Muscle layer of duodenum (tissue), 2 donors: Measurements from ENCODE around the gene AJM1.
"Not testable (repeated sequence)": the region's sequence is repeated elsewhere in the genome, so short reads cannot be mapped to it uniquely, and the experiment has no call there.

Experiments used
- H3K27ac ChIP-seq: one replicate; pipeline ENCODE4 v1.7.0; 2013; ENCODE audit warnings: mild to moderate bottlenecking, low read length
- H3K27me3 ChIP-seq: one replicate; pipeline ENCODE4 v1.7.0; 2013; ENCODE audit warnings: low read depth, mild to moderate bottlenecking, control low read depth, low read length
- H3K36me3 ChIP-seq, 2 donors: one replicate each; pipeline ENCODE4 v1.7.0; 2013; ENCODE audit warnings: low read length in 2 of 2, control low read depth in 1 of 2, mild to moderate bottlenecking in 1 of 2; ENCODE audit not compliant: insufficient read depth in 2 of 2, control insufficient read depth in 1 of 2
- H3K4me1 ChIP-seq, 2 donors: one replicate each; pipeline ENCODE4 v1.7.0; 2013; ENCODE audit warnings: low read length in 2 of 2, mild to moderate bottlenecking in 2 of 2, control low read depth in 1 of 2, moderate library complexity in 1 of 2; ENCODE audit not compliant: insufficient read depth in 2 of 2, control insufficient read depth in 1 of 2
- H3K4me3 ChIP-seq, 2 donors: one replicate each; pipeline ENCODE4 v1.7.0; 2013; ENCODE audit warnings: low read length in 2 of 2, low read depth in 1 of 2, mild to moderate bottlenecking in 1 of 2
- H3K9me3 ChIP-seq, 2 donors: one replicate each; pipeline ENCODE4 v1.7.0; 2013; ENCODE audit warnings: low read length in 2 of 2, control low read depth in 1 of 2, mild to moderate bottlenecking in 1 of 2; ENCODE audit not compliant: control insufficient read depth in 1 of 2
- donor health status: healthy.

The AJM1 gene

DNA sequence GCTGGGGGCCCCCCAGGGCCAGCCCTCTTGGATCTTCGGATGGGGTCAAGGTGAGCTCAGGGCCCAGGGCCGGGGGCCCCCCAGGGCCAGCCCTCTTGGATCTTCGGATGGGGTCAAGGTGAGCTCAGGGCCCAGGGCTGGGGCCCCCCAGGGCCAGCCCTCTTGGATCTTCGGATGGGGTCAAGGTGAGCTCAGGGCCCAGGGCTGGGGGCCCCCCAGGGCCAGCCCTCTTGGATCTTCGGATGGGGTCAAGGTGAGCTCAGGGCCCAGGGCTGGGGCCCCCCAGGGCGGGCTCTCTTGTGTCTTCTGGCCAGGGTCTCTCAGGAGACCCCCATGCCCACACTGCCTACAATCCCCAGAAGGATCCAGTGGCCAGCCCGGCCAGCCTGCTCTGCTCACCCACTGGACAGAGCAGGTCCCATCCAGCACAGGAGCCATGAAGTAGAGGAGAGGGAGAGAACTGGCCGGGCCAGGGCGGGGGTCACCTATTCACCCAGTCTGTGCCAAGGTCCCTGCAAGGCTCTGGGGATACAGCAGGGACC is 39.2 kb upstream of the AJM1 start:
- H3K36me3 ChIP-seq, H3K4me3 ChIP-seq, H3K27ac ChIP-seq, H3K9me3 ChIP-seq: not testable (repeated sequence)
- peaks cover 6 to 30% of the 10 kb centered on the region in 2 donors for H3K4me1 ChIP-seq
- H3K27me3 ChIP-seq, result peaks cover 21% of the 10 kb centered on the region

DNA sequence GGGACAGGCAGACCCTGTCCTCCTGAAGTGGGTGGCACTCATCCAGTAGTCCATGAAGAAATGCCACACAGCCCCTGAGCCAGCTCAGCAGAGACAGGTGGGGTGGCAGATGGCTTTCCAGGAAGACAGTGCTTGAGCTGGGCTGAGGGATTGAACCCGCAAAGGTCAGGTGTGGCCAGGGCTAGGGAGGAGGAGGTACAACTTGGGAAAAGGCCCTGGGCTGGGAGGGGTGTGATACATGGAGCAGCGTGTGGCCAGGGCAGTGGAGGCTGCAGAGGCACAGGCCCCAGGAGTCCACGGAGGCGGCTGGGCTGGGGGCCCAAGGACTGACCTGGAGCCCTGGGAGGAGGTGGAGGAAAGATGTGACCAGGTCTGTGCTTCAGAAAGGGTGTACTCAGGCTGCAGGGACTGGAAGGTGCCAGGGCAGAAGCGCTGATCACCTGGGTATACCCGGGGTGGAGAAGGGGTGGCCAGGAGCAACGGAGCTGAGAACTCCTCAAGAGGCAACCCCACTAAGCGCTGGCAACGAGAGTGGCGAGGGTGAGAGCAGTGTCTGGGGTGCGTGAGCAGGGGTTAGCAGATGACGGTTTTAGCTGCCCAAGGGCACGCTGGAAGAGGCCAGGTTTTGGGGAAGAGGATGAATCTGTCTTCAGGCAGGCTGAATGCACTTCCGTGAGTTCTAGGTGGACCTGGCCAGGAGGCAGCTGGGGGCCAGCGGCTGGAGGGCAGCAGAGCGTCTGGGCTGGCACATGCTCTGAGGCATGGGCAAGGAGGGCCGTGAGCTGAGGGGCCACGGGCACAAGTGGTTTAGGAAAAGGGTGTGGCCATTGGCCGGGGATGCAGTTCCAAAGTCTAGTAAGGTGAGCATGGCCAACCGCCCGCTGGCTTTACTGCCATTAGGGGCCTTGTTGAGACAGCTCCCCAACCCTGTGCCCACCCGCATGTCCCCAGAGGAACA is 38.4 kb upstream of the AJM1 start:
- peaks cover 6 to 34% of the 10 kb centered on the region in 2 donors for H3K4me1 ChIP-seq
- peaks cover 17% of the 10 kb centered on the region for H3K27me3 ChIP-seq
- H3K36me3 ChIP-seq, result no peaks in the 10 kb centered on the region

DNA sequence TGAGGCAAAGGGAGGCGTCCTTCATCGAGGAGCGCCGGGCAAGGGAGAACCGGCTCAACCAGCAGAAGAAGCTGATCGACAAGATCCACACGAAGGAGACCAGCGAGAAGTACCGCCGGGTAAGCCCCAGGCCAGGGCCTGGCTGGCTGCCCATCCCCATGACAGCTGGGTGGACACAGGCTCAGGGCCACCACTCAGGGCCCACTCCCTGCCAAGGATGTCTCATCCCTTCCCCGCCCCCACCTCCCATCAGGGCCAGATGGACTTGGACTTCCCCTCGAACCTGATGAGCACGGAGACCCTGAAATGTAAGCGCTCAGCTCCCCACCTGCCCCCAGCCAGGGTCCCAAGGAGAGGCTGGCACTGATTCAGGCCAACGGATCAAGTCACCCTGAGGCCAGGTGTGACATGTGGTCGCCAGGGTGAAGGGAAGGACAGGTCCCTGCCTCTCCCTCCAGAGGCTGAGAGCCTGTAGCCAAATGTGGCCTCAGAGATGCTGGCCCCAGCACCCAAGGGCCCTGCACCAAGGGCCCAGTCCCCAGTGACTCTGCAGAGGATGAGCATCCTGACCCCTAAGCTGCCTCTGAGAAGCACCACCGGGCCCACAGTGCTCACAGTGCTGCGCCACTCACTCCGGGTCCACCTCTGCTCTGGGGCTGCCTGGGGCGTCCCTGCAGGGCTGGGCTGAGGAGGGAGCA is 37.6 kb upstream of the AJM1 start:
- no peaks in the 10 kb centered on the region for H3K9me3 ChIP-seq
- H3K4me3 ChIP-seq, result no peak overlapping the region
- peaks cover 8% of the 10 kb centered on the region for H3K27me3 ChIP-seq
- peaks cover 10 to 37% of the 10 kb centered on the region in 2 donors for H3K4me1 ChIP-seq
- H3K27ac ChIP-seq, result no peak overlapping the region
- H3K36me3 ChIP-seq, result peaks cover 0 to 2% of the 10 kb centered on the region in 2 donors

More for the DNA sequence above, 38.4 kb upstream of the AJM1 start:
- Histone ChIP-seq H3K27ac (no peak overlapping the region), H3K9me3 (no peaks in the 10 kb centered on the region), H3K4me3 (no peak overlapping the region)

DNA sequence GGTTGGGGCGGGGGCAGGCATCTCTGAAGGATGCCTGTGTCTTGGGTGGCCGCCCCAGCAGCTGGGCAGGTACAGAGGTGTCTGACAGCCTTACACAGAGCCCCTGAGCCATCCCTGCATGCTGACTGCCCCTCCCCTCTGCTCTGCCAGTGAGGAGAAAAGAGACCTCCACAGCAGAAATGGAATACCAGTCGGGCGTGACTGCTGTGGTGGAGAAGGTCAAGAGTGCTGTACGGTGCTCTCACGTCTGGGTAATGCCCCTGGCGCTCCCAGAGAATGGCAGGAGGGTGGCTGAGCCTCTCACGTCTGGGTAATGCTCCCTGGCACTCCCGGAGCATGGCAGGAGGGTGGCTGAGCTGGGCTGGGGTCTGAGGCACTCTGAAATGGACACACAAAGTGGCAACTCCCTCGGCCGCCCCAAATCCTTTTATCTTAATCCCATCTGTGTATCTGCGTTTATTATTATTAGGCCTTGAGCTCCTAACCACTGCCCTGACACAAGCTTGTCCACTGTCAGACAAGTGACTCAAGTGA is 37.0 kb upstream of the AJM1 start:
- Histone ChIP-seq H3K4me1 (peaks cover 16 to 38% of the 10 kb centered on the region in 2 donors), H3K27me3 (peaks cover 6% of the 10 kb centered on the region), H3K36me3 (peaks cover 0 to 4% of the 10 kb centered on the region in 2 donors), H3K9me3 (no peaks in the 10 kb centered on the region), H3K4me3 (no peak overlapping the region), H3K27ac (no peak overlapping the region)

DNA sequence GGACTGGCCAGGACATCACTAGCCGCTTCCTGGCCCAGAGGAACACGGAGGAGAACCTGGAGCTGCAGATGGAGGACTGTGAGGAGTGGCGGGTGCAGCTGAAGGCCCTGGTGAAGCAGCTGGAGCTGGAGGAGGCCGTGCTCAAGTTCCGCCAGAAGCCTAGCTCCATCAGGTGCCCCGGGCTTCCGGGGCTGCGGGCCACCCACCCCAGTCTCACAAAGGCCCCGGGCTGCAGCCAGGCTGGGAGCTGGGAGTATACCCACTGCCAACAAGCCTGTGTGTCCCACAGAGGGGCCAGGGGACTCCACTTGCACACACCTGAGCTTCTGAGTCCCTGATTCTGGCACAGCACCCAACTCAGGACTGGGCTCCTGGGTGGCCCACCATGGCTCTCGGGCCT is 36.2 kb upstream of the AJM1 start:
- H3K4me3 ChIP-seq, result peak overlapping the region in 1 of 2 donors; percentile 71
- H3K4me1 ChIP-seq, result peaks cover 16 to 36% of the 10 kb centered on the region in 2 donors
- no peaks in the 10 kb centered on the region for H3K9me3 ChIP-seq
- no peak overlapping the region for H3K27ac ChIP-seq
- peaks cover 0 to 4% of the 10 kb centered on the region in 2 donors for H3K36me3 ChIP-seq
- peaks cover 6% of the 10 kb centered on the region for H3K27me3 ChIP-seq

DNA sequence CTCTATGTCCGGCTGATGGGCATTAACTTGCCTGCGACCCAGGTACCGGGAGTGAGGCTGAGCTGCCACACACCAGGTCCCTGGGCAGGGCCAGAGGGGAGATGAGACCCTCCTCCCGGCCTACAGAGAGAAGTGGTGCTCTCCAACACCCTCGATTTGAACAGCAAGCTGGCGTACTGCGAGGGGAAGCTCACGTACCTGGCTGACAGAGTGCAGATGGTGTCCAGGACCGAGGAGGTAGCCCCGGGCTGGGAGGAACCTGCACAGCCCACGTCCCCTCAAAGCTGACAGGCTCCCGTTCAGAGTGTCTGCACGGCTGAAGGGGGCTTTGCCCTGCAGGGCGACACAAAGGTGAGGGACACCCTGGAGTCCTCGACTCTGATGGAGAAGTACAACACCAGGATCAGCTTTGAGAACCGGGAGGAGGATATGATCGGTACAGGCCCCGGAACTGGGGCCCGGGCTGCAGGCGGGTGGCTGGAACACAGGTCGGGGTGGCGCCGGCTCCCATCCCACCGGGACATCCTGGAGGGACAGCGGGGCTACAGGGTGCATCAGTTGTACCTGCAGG is 35.6 kb upstream of the AJM1 start:
- Histone ChIP-seq H3K4me3 (peak overlapping the region; percentile 63 to 71), H3K27ac (no peak overlapping the region), H3K9me3 (no peaks in the 10 kb centered on the region), H3K36me3 (peaks cover 0 to 4% of the 10 kb centered on the region in 2 donors), H3K27me3 (peaks cover 6% of the 10 kb centered on the region), H3K4me1 (peaks cover 16 to 37% of the 10 kb centered on the region in 2 donors)

DNA sequence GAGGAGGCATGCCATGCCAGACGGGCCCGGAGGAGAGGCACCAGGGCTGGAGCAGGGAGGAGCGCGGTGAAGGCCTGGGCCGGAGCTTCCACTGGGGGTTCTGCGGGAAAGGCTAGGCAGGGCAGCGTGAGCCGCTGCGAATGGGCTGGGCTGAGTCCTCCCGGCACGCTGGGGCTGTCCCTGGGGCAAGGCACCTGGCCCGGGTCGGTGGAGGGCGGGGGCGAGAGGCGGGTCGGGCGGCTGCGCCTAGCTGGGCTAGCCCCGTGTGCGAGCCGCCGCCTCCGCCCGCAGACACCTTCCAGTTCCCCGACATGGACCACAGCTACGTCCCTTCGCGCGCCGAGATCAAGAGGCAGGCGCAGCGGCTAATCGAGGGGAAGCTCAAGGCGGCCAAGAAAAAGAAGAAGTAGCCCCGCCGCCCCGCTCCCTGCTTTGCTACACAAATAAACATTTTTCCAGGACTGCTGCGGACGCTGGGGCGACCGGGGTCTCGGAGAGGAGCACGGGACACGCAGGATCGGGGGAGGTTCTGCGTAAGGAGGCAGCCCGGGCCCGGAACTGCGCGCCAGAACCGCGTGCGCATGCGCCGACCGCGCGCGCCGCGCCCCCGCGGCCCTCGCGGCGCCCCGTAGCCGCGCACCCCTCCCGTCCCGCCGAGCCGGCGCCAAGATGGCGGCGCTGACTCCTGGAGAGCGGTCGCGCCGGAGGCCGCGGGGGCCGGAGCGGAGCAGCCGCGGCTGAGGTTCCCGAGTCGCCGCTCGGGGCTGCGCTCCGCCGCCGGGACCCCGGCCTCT is 34.8 kb upstream of the AJM1 start, which contains the start of gene RABL6:
TSS of gene RABL6 (plus strand) at position 668 of the 794 bp plus-strand sequence. CDS start 249 bp downstream, outside the sequence.
- H3K4me1 ChIP-seq, result peaks cover 16 to 37% of the 10 kb centered on the region in 2 donors
- H3K27ac ChIP-seq, result peak within 1 kb of the TSS; percentile 51
- H3K36me3 ChIP-seq, result peaks cover 0 to 4% of the 10 kb centered on the region in 2 donors

DNA sequence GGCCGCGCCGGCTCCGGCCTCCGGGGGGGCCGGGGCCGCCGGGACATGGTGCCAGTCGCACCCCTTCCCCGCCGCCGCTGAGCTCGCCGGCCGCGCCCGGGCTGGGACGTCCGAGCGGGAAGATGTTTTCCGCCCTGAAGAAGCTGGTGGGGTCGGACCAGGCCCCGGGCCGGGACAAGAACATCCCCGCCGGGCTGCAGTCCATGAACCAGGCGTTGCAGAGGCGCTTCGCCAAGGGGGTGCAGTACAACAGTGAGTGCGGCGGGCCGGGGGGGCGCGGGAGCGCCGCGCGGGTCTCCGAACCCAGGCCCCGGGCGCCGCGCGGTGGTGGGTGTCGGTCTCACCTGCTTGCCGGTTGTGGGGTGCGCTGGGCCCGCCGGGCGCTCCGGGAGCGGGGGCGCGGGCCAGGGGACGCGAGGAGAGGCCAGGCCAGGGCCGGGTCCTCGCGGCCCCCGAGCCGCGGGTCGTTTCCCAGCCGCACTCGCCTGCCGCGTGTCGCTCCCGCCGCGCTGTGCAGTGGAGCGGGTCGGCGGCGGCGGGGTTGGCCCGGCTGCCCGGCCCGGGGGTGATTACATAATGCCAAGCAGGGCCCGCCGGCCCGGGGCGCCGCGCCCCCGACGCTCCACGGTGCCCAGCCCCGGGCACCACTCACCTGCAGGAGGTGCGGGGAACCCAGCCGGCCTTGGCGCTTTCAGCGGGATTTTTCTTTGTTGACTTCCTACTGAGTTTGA is 34.0 kb upstream of the AJM1 start:
- Histone ChIP-seq H3K36me3 (peaks cover 4 to 7% of the 10 kb centered on the region in 2 donors), H3K27me3 (no peaks in the 10 kb centered on the region), H3K4me1 (peaks cover 16 to 37% of the 10 kb centered on the region in 2 donors), H3K9me3 (no peaks in the 10 kb centered on the region), H3K27ac (no peak overlapping the region), H3K4me3 (peak overlapping the region; percentile 55 to 88)

More for the DNA sequence above, 34.8 kb upstream of the AJM1 start, which contains the start of gene RABL6:
- Histone ChIP-seq H3K9me3 (no peaks in the 10 kb centered on the region), H3K27me3 (peaks cover under 1% of the 10 kb centered on the region), H3K4me3 (peak within 1 kb of the TSS; percentile 63 to 88)

DNA sequence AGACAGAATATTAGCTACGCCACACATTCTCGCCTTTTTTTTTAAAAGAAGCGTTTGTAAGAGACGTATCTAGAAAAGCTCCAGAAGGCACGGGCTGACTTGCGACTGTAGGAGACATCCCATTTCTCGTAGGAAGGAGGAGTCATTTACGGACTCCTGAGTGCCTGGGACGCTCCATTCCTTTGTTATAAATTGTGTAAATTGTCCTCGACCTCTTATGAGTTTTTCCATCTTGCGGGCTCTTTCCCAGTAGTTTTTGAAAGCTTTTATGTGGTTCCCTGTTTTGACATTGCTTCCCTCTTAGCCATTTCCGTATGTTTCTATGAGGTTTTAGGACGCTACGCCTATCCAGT is 33.5 kb upstream of the AJM1 start:
- Histone ChIP-seq H3K9me3 (no peaks in the 10 kb centered on the region), H3K4me3 (peak overlapping the region; percentile 51 to 88), H3K4me1 (peaks cover 16 to 37% of the 10 kb centered on the region in 2 donors), H3K27me3 (no peaks in the 10 kb centered on the region), H3K27ac (no peak overlapping the region), H3K36me3 (peaks cover 4 to 8% of the 10 kb centered on the region in 2 donors)
